Measurements from ENCODE around the gene F2RL2. TPM values are rescaled to one million over a fixed set of nuclear protein-coding genes. Genes with fewer than 3 reads are reported as not detected.

F2RL2 gene
- total RNA-seq = under 1 TPM in 1 of 2 experiments, not detected in 1; 0.07 TPM

GRCh38 chr5:76622973-76623596 lies at the start of gene F2RL2:
Gene F2RL2 (minus strand): TSS chr5:76623403. CDS start chr5:76623230, 173 bp downstream.
- no peak within 1 kb of the TSS for H3K27ac Mint-ChIP-seq
- no peak for ATAC-seq
- no peak within 1 kb of the TSS for H3K4me3 Mint-ChIP-seq
- no peaks in the 10 kb centered on the region for H3K9me3 Mint-ChIP-seq (ENCODE audit: low read depth)
- H3K27me3 Mint-ChIP-seq = no peaks in the 10 kb centered on the region
- CTCF ChIA-PET = interaction anchor here (0.6 to 0.9 kb wide), 2 partner anchors 9 to 14 kb away, joined by 3 read pairs; no protein-coding TSS in a partner anchor
- peaks cover 26% of the 10 kb centered on the region for H3K4me1 Mint-ChIP-seq
- DNase-seq = no peak
- H3K36me3 Mint-ChIP-seq = peaks cover 43% of the 10 kb centered on the region

GRCh38 chr5:76672242-76672641 lies 49.0 kb upstream of the F2RL2 start:
- Mint-ChIP-seq H3K4me3 (no peak overlapping the region), H3K9me3 (ENCODE audit: low read depth) (no peaks in the 10 kb centered on the region), H3K4me1 (no peaks in the 10 kb centered on the region), H3K27ac (no peak overlapping the region), H3K36me3 (peaks cover 60% of the 10 kb centered on the region), H3K27me3 (no peaks in the 10 kb centered on the region)
- CTCF ChIA-PET = no interaction called here
- no peak for ATAC-seq
- no peak for DNase-seq

- ATAC-seq = no peak
- Mint-ChIP-seq H3K4me3 (no peak overlapping the region), H3K27me3 (no peaks in the 10 kb centered on the region), H3K27ac (no peak overlapping the region), H3K4me1 (no peaks in the 10 kb centered on the region), H3K9me3 (ENCODE audit: low read depth) (no peaks in the 10 kb centered on the region), H3K36me3 (peaks cover 59% of the 10 kb centered on the region)
- DNase-seq = no peak
- CTCF ChIA-PET = interaction anchor here (1.6 kb wide), 1 partner anchor 12 kb away, joined by 6 read pairs; no protein-coding TSS in a partner anchor
Measured at GRCh38 chr5:76670508-76670907, 47.3 kb upstream of the F2RL2 start.

GRCh38 chr5:76669245-76669644 lies 46.0 kb upstream of the F2RL2 start:
- CTCF ChIA-PET = interaction anchor here (1.3 to 1.6 kb wide), 2 partner anchors 10 to 105 kb away, joined by 4 to 6 read pairs; no protein-coding TSS in a partner anchor
- Mint-ChIP-seq H3K4me3 (no peak overlapping the region), H3K27ac (no peak overlapping the region), H3K9me3 (ENCODE audit: low read depth) (no peaks in the 10 kb centered on the region), H3K27me3 (no peaks in the 10 kb centered on the region), H3K4me1 (no peaks in the 10 kb centered on the region), H3K36me3 (peaks cover 60% of the 10 kb centered on the region)
- no peak for ATAC-seq
- no peak for DNase-seq

GRCh38 chr5:76667495-76667894 lies 44.3 kb upstream of the F2RL2 start:
- Mint-ChIP-seq H3K4me1 (no peaks in the 10 kb centered on the region), H3K4me3 (no peak overlapping the region), H3K9me3 (ENCODE audit: low read depth) (no peaks in the 10 kb centered on the region), H3K36me3 (peaks cover 59% of the 10 kb centered on the region), H3K27me3 (no peaks in the 10 kb centered on the region), H3K27ac (no peak overlapping the region)
- CTCF ChIA-PET = interaction anchor here (1.0 kb wide), 1 partner anchor 15 kb away, joined by 3 read pairs; no protein-coding TSS in a partner anchor
- ATAC-seq (no peak), DNase-seq (no peak)

GRCh38 chr5:76664079-76664478 lies 40.9 kb upstream of the F2RL2 start:
- H3K4me3 Mint-ChIP-seq = no peak overlapping the region
- H3K9me3 Mint-ChIP-seq (ENCODE audit: low read depth) = no peaks in the 10 kb centered on the region
- H3K4me1 Mint-ChIP-seq = no peaks in the 10 kb centered on the region
- no peaks in the 10 kb centered on the region for H3K27me3 Mint-ChIP-seq
- peaks cover 46% of the 10 kb centered on the region for H3K36me3 Mint-ChIP-seq
- H3K27ac Mint-ChIP-seq = no peak overlapping the region
- ATAC-seq = no peak
- DNase-seq = no peak
- CTCF ChIA-PET = no interaction called here

GRCh38 chr5:76663573-76663972 lies 40.4 kb upstream of the F2RL2 start:
- H3K27me3 Mint-ChIP-seq = no peaks in the 10 kb centered on the region
- DNase-seq (no peak), ATAC-seq (no peak)
- no peaks in the 10 kb centered on the region for H3K4me1 Mint-ChIP-seq
- H3K4me3 Mint-ChIP-seq = no peak overlapping the region
- CTCF ChIA-PET = no interaction called here
- H3K27ac Mint-ChIP-seq = no peak overlapping the region
- peaks cover 46% of the 10 kb centered on the region for H3K36me3 Mint-ChIP-seq
- H3K9me3 Mint-ChIP-seq (ENCODE audit: low read depth) = no peaks in the 10 kb centered on the region

- Mint-ChIP-seq H3K27me3 (no peaks in the 10 kb centered on the region), H3K9me3 (ENCODE audit: low read depth) (no peaks in the 10 kb centered on the region), H3K27ac (no peak overlapping the region), H3K4me3 (no peak overlapping the region), H3K36me3 (peaks cover 48% of the 10 kb centered on the region), H3K4me1 (no peaks in the 10 kb centered on the region)
- DNase-seq = no peak
- no peak for ATAC-seq
- CTCF ChIA-PET = no interaction called here
Measured at GRCh38 chr5:76662521-76662920, 39.3 kb upstream of the F2RL2 start.

- no peak overlapping the region for H3K27ac Mint-ChIP-seq
- H3K4me1 Mint-ChIP-seq = no peaks in the 10 kb centered on the region
- H3K36me3 Mint-ChIP-seq = peaks cover 39% of the 10 kb centered on the region
- CTCF ChIA-PET = interaction anchor here (1.5 to 1.6 kb wide), 2 partner anchors 35 to 114 kb away, joined by 3 to 5 read pairs; no protein-coding TSS in a partner anchor
- no peak for DNase-seq
- no peak overlapping the region for H3K4me3 Mint-ChIP-seq
- no peaks in the 10 kb centered on the region for H3K27me3 Mint-ChIP-seq
- H3K9me3 Mint-ChIP-seq (ENCODE audit: low read depth) = no peaks in the 10 kb centered on the region
- no peak for ATAC-seq
Measured at GRCh38 chr5:76660360-76660759, 37.2 kb upstream of the F2RL2 start.

GRCh38 chr5:76657683-76658311 lies 34.6 kb upstream of the F2RL2 start:
- CTCF ChIA-PET = interaction anchor here (2.0 kb wide), 2 partner anchors 12 to 117 kb away, joined by 6 read pairs; no protein-coding TSS in a partner anchor
- H3K4me1 Mint-ChIP-seq = peaks cover 2% of the 10 kb centered on the region
- H3K4me3 Mint-ChIP-seq = no peak overlapping the region
- DNase-seq = no peak
- peaks cover 47% of the 10 kb centered on the region for H3K36me3 Mint-ChIP-seq
- H3K27ac Mint-ChIP-seq = no peak overlapping the region
- H3K27me3 Mint-ChIP-seq = no peaks in the 10 kb centered on the region
- ATAC-seq = no peak
- no peaks in the 10 kb centered on the region for H3K9me3 Mint-ChIP-seq (ENCODE audit: low read depth)

- CTCF ChIA-PET = no interaction called here
- no peak overlapping the region for H3K4me3 Mint-ChIP-seq
- H3K4me1 Mint-ChIP-seq = peaks cover 6% of the 10 kb centered on the region
- H3K9me3 Mint-ChIP-seq (ENCODE audit: low read depth) = no peaks in the 10 kb centered on the region
- H3K36me3 Mint-ChIP-seq = peaks cover 46% of the 10 kb centered on the region
- no peak overlapping the region for H3K27ac Mint-ChIP-seq
- no peaks in the 10 kb centered on the region for H3K27me3 Mint-ChIP-seq
- DNase-seq = no peak
- no peak for ATAC-seq
Measured at GRCh38 chr5:76657091-76657490, 33.9 kb upstream of the F2RL2 start.

GRCh38 chr5:76652809-76653414 lies 29.7 kb upstream of the F2RL2 start:
- Mint-ChIP-seq H3K27me3 (no peaks in the 10 kb centered on the region), H3K4me3 (no peak overlapping the region), H3K27ac (no peak overlapping the region), H3K4me1 (peaks cover 8% of the 10 kb centered on the region), H3K9me3 (ENCODE audit: low read depth) (peaks cover 14% of the 10 kb centered on the region), H3K36me3 (peaks cover 64% of the 10 kb centered on the region)
- DNase-seq (no peak), ATAC-seq (no peak)
- CTCF ChIA-PET = interaction anchor here (0.7 to 1.7 kb wide), 3 partner anchors 14 to 122 kb away, joined by 3 to 6 read pairs (median 3); no protein-coding TSS in a partner anchor

- peaks cover 8% of the 10 kb centered on the region for H3K4me1 Mint-ChIP-seq
- CTCF ChIA-PET = interaction anchor here (0.8 to 1.1 kb wide), 2 partner anchors 9 to 126 kb away, joined by 3 to 4 read pairs; no protein-coding TSS in a partner anchor
- H3K27me3 Mint-ChIP-seq = no peaks in the 10 kb centered on the region
- ATAC-seq (no peak), DNase-seq (no peak)
- H3K36me3 Mint-ChIP-seq = peaks cover 82% of the 10 kb centered on the region
- H3K27ac Mint-ChIP-seq = no peak overlapping the region
- H3K4me3 Mint-ChIP-seq = no peak overlapping the region
- H3K9me3 Mint-ChIP-seq (ENCODE audit: low read depth) = peaks cover 18% of the 10 kb centered on the region
Measured at GRCh38 chr5:76649140-76649539, 25.9 kb upstream of the F2RL2 start.
